ENCODE measurements around the gene SLBP.

- TF ChIP-seq CTCF (IDR thresholded peaks at IDR 0.05 in 4 of 5, conservative IDR thresholded peaks at IDR 0.05 in 1 of 5) (no peak), POLR2A (IDR thresholded peaks at IDR 0.05) (no peak)
Measured at GRCh38 chr4:1718095-1718850, 6.2 kb upstream of the SLBP start.
